GM20431 (cell line): ENCODE measurements around the gene COL6A2.
"Not testable (repeated sequence)": the region's sequence is repeated elsewhere in the genome, so short reads cannot be mapped to it uniquely, and the experiment has no call there.

ENCODE experiments used
- in situ Hi-C: fragments of 300-500 bp; cut with MseI, MboI; formaldehyde crosslinking; loops from one replicate; pipeline ENCODE4 v1.15.0; 2020; ENCODE audit warnings: low sequenced_read_pairs; ENCODE audit not compliant: unreplicated experiment

The COL6A2 gene

DNA sequence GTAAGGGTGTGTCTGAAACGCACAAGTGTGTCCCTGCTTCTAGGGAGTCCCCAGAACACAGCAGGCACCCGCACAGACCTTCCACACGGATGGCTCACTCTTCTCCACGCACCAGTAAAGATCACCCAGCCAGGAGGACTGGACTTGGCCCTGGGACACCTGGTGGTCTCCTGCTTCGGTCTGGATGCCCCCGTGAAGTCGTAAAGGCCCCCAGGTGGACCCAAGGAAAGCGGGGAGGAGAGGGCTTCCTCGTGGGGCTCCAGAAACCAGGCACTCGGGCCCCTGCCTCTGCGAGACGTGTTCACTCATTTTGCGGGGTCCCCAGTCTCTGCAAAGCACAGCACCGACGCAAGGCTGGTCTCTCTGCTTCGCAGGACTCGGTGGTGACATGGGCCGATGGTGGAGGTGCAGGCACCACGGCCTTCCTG, 20.2 kb upstream of the COL6A2 start:
- in situ Hi-C loops = no loop called here

DNA sequence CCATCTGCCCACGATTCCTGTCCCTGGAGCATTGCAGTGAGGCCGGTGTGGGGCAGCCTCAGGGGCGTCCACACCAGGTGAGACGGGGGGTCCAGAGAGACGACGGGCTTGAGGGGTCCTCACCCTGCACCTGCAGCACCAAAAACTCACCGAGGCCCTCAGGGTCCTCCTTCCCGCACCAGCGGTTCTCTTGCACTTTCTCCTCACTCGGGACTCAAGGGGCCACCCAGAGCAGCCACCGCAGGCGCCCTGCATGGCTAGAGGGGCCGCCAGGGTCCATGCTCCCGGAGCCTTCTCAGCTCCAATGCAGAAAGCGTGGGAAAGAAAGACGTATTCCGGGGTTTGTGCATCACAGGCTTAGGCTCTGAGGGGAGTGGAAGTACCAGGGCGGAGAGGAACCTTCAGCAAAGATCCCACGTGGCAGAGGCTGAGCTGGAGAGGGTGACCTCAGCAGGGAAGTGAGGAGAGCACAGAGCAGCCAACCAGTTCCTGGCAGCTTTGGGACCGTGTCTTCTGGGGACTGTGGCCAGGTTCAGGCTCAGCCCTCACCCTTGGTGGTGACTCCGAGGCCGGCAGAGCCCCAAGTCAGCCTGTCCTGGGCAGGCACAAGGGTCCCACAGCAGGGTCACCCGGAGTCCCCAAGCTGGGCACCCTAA, 19.5 kb upstream of the COL6A2 start:
- in situ Hi-C loops = no loop called here

- in situ Hi-C loops = no loop called here
Measured at GRCh38 chr21:46078978-46079351, 18.9 kb upstream of the COL6A2 start.

DNA sequence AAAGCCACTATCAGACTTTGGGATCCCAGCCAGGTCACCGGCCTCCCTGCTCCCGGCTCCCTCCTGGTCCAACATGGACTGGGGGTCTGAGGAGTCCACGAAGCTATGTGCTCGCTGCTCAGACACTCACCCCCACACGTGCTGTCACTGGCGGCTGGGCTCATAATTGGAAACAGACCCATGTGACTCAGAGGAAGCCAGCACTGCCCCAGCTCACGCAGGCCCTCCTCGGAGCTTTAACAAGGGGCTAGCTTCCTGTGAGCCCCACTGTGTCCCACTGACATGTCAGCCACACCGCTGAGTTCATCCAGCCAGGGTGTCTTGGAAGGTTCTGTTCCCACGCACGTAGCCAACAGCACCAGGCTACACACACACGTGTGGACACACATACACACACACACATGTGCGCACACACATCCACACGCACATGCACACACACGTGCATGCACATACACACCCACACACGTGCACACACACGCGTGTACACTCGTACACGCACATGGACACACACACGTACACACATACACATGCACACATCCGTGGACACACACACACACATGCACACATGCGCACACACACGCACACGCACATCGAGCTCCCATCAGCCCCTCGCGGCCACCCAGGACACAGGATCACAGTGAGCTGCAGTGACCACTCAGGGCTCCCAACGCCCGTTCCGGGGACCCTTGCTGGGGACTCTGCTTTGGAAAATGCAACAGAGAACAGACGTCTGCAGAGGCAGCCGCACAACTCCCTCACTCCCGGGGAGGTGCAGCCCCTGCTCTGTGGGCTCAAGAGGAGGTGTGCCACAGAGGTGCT, 18.4 kb upstream of the COL6A2 start:
- in situ Hi-C loops = no loop called here

DNA sequence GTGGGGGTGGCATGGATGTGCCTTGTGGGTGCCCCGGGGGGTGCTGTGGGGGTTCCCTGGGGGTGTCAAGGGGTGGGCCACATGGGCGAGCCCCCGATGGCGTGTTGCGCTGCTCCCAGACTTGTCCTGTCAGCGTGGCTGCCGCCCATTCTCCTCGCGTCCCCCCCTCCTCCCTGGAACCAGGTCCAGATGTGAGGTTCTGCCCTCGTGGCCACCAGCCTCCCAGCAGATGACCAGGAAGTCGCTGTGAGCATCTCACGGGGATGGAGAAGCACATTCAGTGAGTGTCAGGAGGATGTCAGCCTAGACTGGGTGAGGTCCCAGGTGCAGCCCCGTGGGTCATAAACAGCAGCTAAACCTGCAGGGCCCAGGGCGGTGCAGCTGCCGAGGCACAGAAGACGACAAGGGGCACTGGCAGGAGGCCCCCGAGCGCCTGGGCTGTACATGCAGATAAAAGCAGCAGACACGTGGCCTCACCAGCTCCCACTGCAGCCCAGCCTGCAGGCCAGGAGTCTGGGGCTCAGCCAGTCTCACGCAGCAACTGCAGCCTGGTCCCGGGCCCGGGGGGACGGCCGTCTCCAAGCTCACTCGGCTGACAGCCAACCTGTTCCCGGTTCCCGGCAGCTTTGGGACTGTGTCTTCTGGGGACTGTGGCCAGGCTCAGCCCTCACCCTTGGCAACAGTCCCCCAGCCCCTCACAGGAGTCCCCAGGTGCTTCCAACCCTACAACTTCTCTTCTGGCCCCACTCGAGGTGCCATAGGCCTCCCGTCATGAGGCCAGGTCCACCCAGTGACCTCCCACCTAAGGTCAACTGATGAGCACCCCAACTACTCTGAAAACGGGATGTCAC, 17.5 kb upstream of the COL6A2 start:
- in situ Hi-C loops = no loop called here

DNA sequence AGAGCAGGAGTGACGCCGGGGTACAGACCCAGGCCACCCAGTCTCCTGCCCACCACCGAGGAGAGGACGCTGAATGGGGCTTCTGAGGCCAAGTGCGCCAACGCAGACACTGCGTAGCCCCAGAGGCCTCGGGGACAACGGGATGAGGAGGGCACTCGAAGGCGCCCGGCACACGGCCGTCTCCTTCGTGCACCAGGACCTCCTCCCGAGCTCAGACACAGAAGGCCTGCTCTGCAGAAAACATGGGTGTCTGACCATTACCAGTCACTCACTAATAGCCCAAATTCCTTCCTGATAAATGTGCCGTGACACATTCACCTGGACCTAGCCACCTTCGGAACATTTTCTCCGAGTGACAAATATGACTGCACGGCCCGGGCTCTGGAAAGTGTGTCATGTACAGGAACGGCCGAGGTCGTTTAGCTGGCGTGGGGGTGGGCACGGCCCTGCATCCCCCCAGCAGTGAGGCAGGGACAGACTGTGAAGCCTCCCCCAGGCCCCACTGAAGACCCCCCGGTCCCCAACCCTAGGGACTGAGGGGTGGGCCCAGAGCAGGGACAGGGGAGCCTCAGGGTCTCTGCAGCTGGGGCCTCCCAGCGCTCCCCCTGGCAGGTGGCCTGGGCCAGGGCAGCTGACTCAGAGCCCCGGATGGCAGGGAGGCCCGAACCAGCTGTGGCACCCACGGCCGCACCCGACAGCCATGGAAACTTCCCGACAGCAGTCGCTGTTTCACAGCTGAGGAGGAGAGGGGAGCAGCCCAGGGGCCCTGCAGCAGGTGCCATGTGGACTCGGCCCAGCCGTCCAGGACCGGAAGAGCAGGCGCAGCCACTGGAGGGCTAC, 16.7 kb upstream of the COL6A2 start:
- in situ Hi-C loops = no loop called here

DNA sequence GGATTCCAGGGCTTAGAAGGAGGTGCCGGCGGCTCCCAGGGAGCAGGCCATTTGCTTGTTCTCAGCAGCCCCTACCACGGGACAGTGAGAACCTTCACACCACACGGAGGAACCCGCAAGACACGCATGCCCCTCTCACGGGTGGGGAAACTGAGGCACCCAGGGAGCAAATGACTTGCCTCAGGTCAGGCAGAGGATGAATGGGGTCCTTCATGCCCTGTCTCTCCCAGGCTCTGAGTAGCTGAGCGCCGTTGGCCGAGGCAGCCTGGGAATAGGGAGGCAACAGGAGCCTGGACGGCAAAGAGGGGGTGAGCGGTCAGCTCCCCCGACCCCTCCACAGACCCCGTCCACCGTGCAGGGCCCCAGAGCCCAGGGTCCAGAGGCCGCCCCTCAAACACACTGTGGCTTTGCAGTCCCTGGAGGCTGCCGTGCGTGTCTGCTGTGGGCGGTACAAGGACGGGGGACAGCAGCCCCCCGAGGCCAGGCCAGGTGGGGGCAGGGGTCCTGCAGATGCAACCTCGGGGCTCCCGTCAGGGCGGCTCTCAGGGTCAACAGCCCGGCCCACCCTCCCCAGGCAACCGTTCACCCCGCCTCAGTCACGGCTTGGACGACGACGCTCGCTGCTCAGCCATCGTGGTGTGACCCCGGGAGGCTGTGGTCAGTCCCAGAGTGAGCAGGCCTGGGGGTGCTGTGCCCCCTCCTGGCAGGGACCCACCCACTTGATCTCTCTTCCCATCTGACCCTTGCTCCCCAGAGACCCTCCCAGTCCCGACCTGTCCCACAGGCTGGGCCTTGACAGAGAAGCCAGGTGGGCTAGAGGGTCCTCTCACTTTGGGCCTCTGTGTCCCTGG, 15.8 kb upstream of the COL6A2 start:
- in situ Hi-C loops = no loop called here

GRCh38 chr21:46082713-46082962, 15.3 kb upstream of the COL6A2 start:
- in situ Hi-C loops = no loop called here

DNA sequence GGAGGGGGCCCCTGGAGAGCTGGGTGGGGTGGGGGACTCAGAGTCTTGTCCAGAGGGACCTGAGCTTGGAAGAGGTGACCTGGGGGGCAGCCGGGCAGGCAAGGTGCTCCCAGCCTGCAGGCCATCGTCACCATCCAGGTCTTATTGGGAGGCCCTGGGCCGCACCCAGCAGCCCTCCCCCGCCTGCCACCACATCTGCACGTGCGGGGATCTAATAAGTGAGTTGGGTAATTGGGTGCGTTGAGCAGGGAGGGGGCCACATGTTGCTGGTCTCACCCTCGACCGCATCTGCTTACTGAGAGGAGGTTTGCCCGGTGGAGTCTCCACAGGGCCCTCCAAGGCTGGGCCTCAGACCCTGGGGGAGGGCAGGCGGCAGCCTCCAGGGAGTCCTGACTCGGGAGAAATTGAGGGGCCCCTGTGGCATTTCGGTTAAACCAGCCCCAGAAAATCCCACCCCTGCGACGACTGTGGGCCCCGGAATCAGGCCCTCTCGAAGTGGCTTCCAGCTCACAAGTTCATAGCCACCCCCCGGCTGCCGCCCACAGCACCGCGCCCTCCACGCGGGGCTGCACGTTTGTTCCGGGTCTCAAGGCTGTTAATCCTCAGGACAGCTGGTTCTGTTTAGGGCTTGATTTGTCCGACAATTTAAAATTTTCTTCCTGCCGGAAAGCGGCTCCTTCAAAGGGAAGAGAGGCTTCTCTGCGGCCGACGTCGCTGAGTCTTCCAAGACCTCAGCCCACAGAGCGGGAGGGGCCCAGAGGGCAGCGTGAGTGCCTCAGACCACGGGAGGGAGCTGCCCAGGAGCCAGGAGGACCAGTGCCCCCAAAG, 14.7 kb upstream of the COL6A2 start:
- in situ Hi-C loops = no loop called here

GRCh38 chr21:46083791-46084561, 13.9 kb upstream of the COL6A2 start:
- in situ Hi-C loops = no loop called here

DNA sequence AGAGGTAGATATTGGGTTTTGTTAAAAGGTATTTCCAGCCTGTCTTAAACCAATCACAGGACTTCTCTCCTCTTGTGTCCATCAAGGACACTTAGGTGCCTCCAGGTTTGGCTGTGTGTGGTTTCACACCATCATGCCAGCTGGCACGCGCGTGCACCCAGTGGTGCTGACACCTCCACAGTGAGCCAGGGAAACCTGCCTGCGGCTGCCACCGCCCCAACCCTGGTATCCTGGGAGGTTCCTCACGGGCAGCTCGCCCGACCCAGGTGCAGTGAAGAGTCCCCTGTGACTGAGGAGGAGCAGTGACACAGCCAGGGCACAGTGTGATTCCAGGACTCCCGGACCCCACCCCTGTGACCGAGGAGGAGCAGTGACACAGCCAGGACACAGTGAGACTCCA, 13.2 kb upstream of the COL6A2 start:
- in situ Hi-C loops = no loop called here

DNA sequence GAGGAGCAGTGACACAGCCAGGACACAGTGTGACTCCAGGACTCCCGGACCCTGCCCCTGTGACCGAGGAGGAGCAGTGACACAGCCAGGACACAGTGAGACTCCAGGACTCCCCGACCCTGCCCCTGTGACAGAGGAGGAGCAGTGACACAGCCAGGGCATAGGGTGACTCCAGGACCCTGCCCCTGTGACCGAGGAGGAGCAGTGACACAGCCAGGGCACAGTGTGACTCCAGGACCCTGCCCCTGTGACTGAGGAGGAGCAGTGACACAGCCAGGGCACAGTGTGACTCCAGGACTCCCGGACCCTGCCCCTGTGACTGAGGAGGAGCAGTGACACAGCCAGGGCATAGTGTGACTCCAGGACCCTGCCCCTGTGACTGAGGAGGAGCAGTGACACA, 12.7 kb upstream of the COL6A2 start:
- in situ Hi-C loops = not testable (repeated sequence)

GRCh38 chr21:46087641-46088040, 10.3 kb upstream of the COL6A2 start:
- in situ Hi-C loops = no loop called here

- in situ Hi-C loops = no loop called here
Measured at GRCh38 chr21:46088189-46088588, 9.7 kb upstream of the COL6A2 start.

DNA sequence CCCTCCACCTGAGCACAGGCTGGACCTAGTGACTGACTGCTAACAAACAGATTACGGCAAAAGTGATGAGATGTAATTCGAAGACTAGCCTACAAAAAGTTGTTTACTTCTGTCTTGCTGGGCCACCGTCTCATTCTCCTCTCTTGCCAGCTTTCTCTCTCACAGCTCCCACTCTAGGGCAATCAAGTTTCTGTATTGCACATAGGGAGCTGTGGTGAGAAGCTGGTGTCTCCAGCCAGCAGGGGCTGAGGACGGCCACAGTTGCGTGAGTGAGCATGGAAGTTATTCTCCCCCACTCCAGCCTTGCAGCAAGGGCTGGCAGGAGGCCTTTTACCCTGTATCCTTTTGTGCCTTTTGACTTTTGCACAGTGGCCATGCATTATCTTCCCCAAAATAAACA, 8.6 kb upstream of the COL6A2 start:
- in situ Hi-C loops = no loop called here

GRCh38 chr21:46091118-46091517, 6.8 kb upstream of the COL6A2 start:
- in situ Hi-C loops = no loop called here

- in situ Hi-C loops = no loop called here
Measured at GRCh38 chr21:46091631-46092025, 6.3 kb upstream of the COL6A2 start.
